Astrocyte (in vitro differentiated cells and primary cell): Measurements from ENCODE around the gene SPAG9.

Source experiments
- CTCF ChIP-seq: IDR thresholded peaks from 2 replicates; pipeline ENCODE4 v1.5.1; 2011; ENCODE audit warnings: low read depth, mild to moderate bottlenecking, inconsistent platforms, low read length, moderate library complexity; ENCODE audit not compliant: insufficient read depth
- EZH2 ChIP-seq: IDR thresholded peaks from 2 replicates; pipeline ENCODE4 v1.6.1; 2012; ENCODE audit warnings: mild to moderate bottlenecking, low read length, inconsistent platforms; ENCODE audit not compliant: insufficient read depth

GRCh38 chr17:50925296-50925891, 195.3 kb downstream of the SPAG9 start:
- TF ChIP-seq CTCF, result no peak
- no peak for TF ChIP-seq EZH2
